Measurements from ENCODE around the gene OPCML.

DNA sequence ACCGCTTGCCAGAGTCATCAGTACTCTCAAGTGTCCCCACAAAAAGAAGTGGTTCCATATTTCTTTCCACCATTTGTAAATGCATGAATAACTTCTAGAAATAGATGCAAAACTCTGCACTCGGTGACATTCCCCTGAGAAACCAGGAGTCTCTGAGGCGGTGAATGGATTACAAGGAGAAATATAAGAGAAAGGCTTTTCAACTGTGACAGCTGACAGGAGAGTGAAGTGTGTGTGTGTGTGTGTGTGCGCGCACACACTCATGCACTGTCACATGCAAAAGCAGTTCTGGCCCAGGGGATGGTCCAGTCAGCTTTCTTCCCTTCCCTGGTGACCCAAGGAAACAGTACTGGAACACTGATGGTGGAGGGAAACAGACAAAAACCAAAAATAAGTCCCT is 710.0 kb downstream of the OPCML start:
- no peak for TF ChIP-seq ZNF121 (CRISPR knock-in tag; IDR thresholded peaks at IDR 0.05)
- TF ChIP-seq, protein P1, sequence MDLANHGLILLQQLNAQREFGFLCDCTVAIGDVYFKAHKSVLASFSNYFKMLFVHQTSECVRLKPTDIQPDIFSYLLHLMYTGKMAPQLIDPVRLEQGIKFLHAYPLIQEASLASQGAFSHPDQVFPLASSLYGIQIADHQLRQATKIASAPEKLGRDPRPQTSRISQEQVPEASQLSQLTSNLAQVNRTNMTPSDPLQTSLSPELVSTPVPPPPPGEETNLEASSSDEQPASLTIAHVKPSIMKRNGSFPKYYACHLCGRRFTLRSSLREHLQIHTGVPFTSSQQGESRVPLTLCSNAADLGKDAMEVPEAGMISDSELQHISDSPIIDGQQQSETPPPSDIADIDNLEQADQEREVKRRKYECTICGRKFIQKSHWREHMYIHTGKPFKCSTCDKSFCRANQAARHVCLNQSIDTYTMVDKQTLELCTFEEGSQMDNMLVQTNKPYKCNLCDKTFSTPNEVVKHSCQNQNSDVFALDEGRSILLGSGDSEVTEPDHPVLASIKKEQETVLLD (CRISPR knock-in tag; IDR thresholded peaks at IDR 0.05; ENCODE audit: low read depth) = no peak
- no peak for TF ChIP-seq ZNF558 (CRISPR knock-in tag; IDR thresholded peaks at IDR 0.05; ENCODE audit: borderline replicate concordance)
- TF ChIP-seq TBP (CRISPR knock-in tag; IDR thresholded peaks at IDR 0.05) = no peak
- TF ChIP-seq, protein P2, sequence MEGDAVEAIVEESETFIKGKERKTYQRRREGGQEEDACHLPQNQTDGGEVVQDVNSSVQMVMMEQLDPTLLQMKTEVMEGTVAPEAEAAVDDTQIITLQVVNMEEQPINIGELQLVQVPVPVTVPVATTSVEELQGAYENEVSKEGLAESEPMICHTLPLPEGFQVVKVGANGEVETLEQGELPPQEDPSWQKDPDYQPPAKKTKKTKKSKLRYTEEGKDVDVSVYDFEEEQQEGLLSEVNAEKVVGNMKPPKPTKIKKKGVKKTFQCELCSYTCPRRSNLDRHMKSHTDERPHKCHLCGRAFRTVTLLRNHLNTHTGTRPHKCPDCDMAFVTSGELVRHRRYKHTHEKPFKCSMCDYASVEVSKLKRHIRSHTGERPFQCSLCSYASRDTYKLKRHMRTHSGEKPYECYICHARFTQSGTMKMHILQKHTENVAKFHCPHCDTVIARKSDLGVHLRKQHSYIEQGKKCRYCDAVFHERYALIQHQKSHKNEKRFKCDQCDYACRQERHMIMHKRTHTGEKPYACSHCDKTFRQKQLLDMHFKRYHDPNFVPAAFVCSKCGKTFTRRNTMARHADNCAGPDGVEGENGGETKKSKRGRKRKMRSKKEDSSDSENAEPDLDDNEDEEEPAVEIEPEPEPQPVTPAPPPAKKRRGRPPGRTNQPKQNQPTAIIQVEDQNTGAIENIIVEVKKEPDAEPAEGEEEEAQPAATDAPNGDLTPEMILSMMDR (CRISPR knock-in tag; IDR thresholded peaks at IDR 0.05) = no peak
- no peak for TF ChIP-seq ZNF615 (CRISPR knock-in tag; IDR thresholded peaks at IDR 0.05; ENCODE audit: borderline replicate concordance)
- TF ChIP-seq FOSL1 (CRISPR knock-in tag; IDR thresholded peaks at IDR 0.05; ENCODE audit: borderline replicate concordance) = no peak
- TF ChIP-seq HDAC6 (IDR thresholded peaks at IDR 0.05; ENCODE audit: low read depth, low read length) = no peak
- TF ChIP-seq, protein P3, sequence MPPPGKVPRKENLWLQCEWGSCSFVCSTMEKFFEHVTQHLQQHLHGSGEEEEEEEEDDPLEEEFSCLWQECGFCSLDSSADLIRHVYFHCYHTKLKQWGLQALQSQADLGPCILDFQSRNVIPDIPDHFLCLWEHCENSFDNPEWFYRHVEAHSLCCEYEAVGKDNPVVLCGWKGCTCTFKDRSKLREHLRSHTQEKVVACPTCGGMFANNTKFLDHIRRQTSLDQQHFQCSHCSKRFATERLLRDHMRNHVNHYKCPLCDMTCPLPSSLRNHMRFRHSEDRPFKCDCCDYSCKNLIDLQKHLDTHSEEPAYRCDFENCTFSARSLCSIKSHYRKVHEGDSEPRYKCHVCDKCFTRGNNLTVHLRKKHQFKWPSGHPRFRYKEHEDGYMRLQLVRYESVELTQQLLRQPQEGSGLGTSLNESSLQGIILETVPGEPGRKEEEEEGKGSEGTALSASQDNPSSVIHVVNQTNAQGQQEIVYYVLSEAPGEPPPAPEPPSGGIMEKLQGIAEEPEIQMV (CRISPR knock-in tag; IDR thresholded peaks at IDR 0.05; ENCODE audit: low read depth) = no peak
- TF ChIP-seq NR2F1 (CRISPR knock-in tag; IDR thresholded peaks at IDR 0.05) = no peak
- TF ChIP-seq SOX6 (IDR thresholded peaks at IDR 0.05) = no peak
- no peak for TF ChIP-seq SOX6 (CRISPR knock-in tag; IDR thresholded peaks at IDR 0.05)
- TF ChIP-seq ELF1 (CRISPR knock-in tag; IDR thresholded peaks at IDR 0.05) = no peak
- no peak for TF ChIP-seq KDM1A (CRISPR knock-in tag; IDR thresholded peaks at IDR 0.05)

All from HepG2 (cell line).